Epidermal melanocyte (primary cell): ENCODE measurements around the gene PGLYRP3.
"Not testable (repeated sequence)": the region's sequence is repeated elsewhere in the genome, so short reads cannot be mapped to it uniquely, and the experiment has no call there.

Experiments
- DNase-seq: peaks from one replicate; pipeline ENCODE4 v3.0.0; 2011; ENCODE audit warnings: low spot score; ENCODE audit not compliant: insufficient read length

PGLYRP3 gene

GRCh38 chr1:153314388-153314787, 1.6 kb upstream of the PGLYRP3 start:
- not testable (repeated sequence) for DNase-seq

GRCh38 chr1:153313288-153313687, 536 bp upstream of the PGLYRP3 start:
- DNase-seq = no peak

GRCh38 chr1:153310526-153310925, 2.2 kb downstream of the PGLYRP3 start:
- no peak for DNase-seq

GRCh38 chr1:153309441-153309840, 3.3 kb downstream of the PGLYRP3 start:
- DNase-seq = no peak

- DNase-seq = no peak
Observed at GRCh38 chr1:153308540-153308939, 4.2 kb downstream of the PGLYRP3 start.

GRCh38 chr1:153307221-153307600, 5.5 kb downstream of the PGLYRP3 start:
- no peak for DNase-seq

GRCh38 chr1:153306303-153307220, 6.2 kb downstream of the PGLYRP3 start:
- DNase-seq = no peak

GRCh38 chr1:153305682-153306081, 7.1 kb downstream of the PGLYRP3 start:
- DNase-seq = no peak

- no peak for DNase-seq
Observed at GRCh38 chr1:153302308-153302707, 10.4 kb downstream of the PGLYRP3 start.

GRCh38 chr1:153293851-153294250, 18.9 kb downstream of the PGLYRP3 start:
- no peak for DNase-seq

GRCh38 chr1:153293480-153293775, 19.3 kb downstream of the PGLYRP3 start:
- DNase-seq = no peak

- no peak for DNase-seq
Observed at GRCh38 chr1:153292740-153293479, 19.8 kb downstream of the PGLYRP3 start.

- DNase-seq = no peak
Observed at GRCh38 chr1:153292185-153292584, 20.6 kb downstream of the PGLYRP3 start.

- DNase-seq = no peak
Observed at GRCh38 chr1:153291514-153291913, 21.2 kb downstream of the PGLYRP3 start.

- DNase-seq = no peak
Observed at GRCh38 chr1:153288634-153289275, 24.0 kb downstream of the PGLYRP3 start.

GRCh38 chr1:153277852-153278251, 34.9 kb downstream of the PGLYRP3 start:
- DNase-seq = no peak

- no peak for DNase-seq
Observed at GRCh38 chr1:153272186-153272585, 40.6 kb downstream of the PGLYRP3 start.

GRCh38 chr1:153271711-153272110, 41.0 kb downstream of the PGLYRP3 start:
- no peak for DNase-seq

GRCh38 chr1:153265457-153265856, 47.3 kb downstream of the PGLYRP3 start:
- no peak for DNase-seq

GRCh38 chr1:153262462-153263157, 50.1 kb downstream of the PGLYRP3 start:
- no peak for DNase-seq

- DNase-seq = no peak
Observed at GRCh38 chr1:153262070-153262366, 50.7 kb downstream of the PGLYRP3 start.
